Immature natural killer cell (primary cell): ENCODE measurements around the gene SSR1. TPM values are rescaled to one million over a fixed set of nuclear protein-coding genes. Genes with fewer than 3 reads are reported as not detected.
"Not testable (repeated sequence)": the region's sequence is repeated elsewhere in the genome, so short reads cannot be mapped to it uniquely, and the experiment has no call there.

Experiments used
- DNase-seq, 3 donors: peaks; one replicate each; pipeline ENCODE4 v3.0.0; 2022; ENCODE audit warnings: mixed read lengths in 1 of 3
- H3K27ac Mint-ChIP-seq, 6 donors: one replicate each; pipeline ENCODE4 v1.8.0; 2020; ENCODE audit warnings: mixed read lengths in 6 of 6, mild to moderate bottlenecking in 5 of 6, inconsistent platforms in 4 of 6, moderate library complexity in 3 of 6
- H3K27me3 Mint-ChIP-seq, 3 donors: one replicate each; pipeline ENCODE4 v1.8.0; 2020 to 2021; ENCODE audit warnings: low read depth in 3 of 3, mild to moderate bottlenecking in 3 of 3, mixed read lengths in 3 of 3, moderate library complexity in 3 of 3, inconsistent platforms in 1 of 3
- H3K36me3 Mint-ChIP-seq, 3 donors: one replicate each; pipeline ENCODE4 v1.8.0; 2020; ENCODE audit warnings: mixed read lengths in 3 of 3, inconsistent platforms in 2 of 3, mild to moderate bottlenecking in 2 of 3
- H3K4me1 Mint-ChIP-seq, 2 donors: one replicate each; pipeline ENCODE4 v1.8.0; 2020; ENCODE audit warnings: inconsistent platforms in 2 of 2, mild to moderate bottlenecking in 2 of 2, mixed read lengths in 2 of 2, moderate library complexity in 1 of 2
- H3K4me3 Mint-ChIP-seq, 5 donors: one replicate each; pipeline ENCODE4 v1.8.0; 2020; ENCODE audit warnings: mild to moderate bottlenecking in 5 of 5, mixed read lengths in 5 of 5, inconsistent platforms in 3 of 5, moderate library complexity in 3 of 5
- H3K9me3 Mint-ChIP-seq, 6 donors: one replicate each; pipeline ENCODE4 v1.8.0; 2020; ENCODE audit warnings: mild to moderate bottlenecking in 6 of 6, mixed read lengths in 6 of 6, inconsistent platforms in 4 of 6, moderate library complexity in 3 of 6
- polyA plus RNA-seq, 3 donors: library from polyadenylated mRNA; unstranded; fragments of 300-500 nt; fragmentation: Illumina TruSeq; gene quantifications; one replicate each; pipeline ENCODE4 v1.2.3, GENCODE V29; 2021

The SSR1 gene
- polyA plus RNA-seq, 3 donors from 2014 or later: 134 to 247 (median 207) TPM

- H3K4me3 Mint-ChIP-seq: no peak overlapping the region
- no peaks in the 10 kb centered on the region for H3K9me3 Mint-ChIP-seq
- H3K27me3 Mint-ChIP-seq: peaks cover 0 to 2% (median 0%) of the 10 kb centered on the region in 3 donors
- no peak overlapping the region for H3K27ac Mint-ChIP-seq
- no peaks in the 10 kb centered on the region for H3K36me3 Mint-ChIP-seq
- no peaks in the 10 kb centered on the region for H3K4me1 Mint-ChIP-seq
- no peak for DNase-seq
Measured at GRCh38 chr6:7332090-7332745, 19.2 kb upstream of the SSR1 start.

DNA sequence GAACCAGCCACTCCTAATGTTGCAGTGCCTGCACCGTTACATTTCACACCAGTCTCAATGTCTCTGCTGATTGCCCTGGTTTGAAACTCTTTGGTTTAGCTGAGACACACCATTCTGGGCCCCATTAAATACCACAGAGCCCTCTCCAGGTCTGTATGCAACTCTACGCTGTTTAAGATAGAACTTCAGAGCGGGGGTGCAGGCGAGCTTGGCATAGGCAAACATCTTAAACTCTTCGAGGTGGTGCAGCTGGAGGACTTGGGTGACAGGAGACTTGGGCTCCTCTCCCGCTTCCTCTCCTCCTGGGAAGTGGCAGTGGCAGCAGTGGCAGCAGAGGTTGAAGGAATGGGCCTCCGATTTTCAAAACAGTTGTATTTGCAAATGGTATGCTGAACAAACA is 18.5 kb upstream of the SSR1 start:
- no peak overlapping the region for H3K4me3 Mint-ChIP-seq
- H3K27me3 Mint-ChIP-seq: peaks cover 0 to 4% (median 0%) of the 10 kb centered on the region in 3 donors
- no peaks in the 10 kb centered on the region for H3K9me3 Mint-ChIP-seq
- no peaks in the 10 kb centered on the region for H3K36me3 Mint-ChIP-seq
- H3K27ac Mint-ChIP-seq: no peak overlapping the region
- DNase-seq: no peak
- H3K4me1 Mint-ChIP-seq: no peaks in the 10 kb centered on the region

- H3K4me1 Mint-ChIP-seq: peaks cover 0 to 3% of the 10 kb centered on the region in 2 donors
- DNase-seq: no peak
- peaks cover 0 to 8% (median 4%) of the 10 kb centered on the region in 3 donors for H3K36me3 Mint-ChIP-seq
- no peak overlapping the region for H3K27ac Mint-ChIP-seq
- peaks cover 0 to 7% (median 5%) of the 10 kb centered on the region in 3 donors for H3K27me3 Mint-ChIP-seq
- peaks cover 0 to 3% (median 0%) of the 10 kb centered on the region in 6 donors for H3K9me3 Mint-ChIP-seq
- no peak overlapping the region for H3K4me3 Mint-ChIP-seq
Measured at GRCh38 chr6:7328243-7328642, 15.2 kb upstream of the SSR1 start.

GRCh38 chr6:7325750-7326149 is 12.8 kb upstream of the SSR1 start:
- Mint-ChIP-seq H3K36me3 (peaks cover 0 to 8% (median 6%) of the 10 kb centered on the region in 3 donors), H3K4me1 (peaks cover 0 to 3% of the 10 kb centered on the region in 2 donors), H3K9me3 (peaks cover 0 to 3% (median 0%) of the 10 kb centered on the region in 6 donors), H3K27me3 (peaks cover 4 to 7% (median 5%) of the 10 kb centered on the region in 3 donors), H3K27ac (no peak overlapping the region), H3K4me3 (no peak overlapping the region)
- no peak for DNase-seq

DNA sequence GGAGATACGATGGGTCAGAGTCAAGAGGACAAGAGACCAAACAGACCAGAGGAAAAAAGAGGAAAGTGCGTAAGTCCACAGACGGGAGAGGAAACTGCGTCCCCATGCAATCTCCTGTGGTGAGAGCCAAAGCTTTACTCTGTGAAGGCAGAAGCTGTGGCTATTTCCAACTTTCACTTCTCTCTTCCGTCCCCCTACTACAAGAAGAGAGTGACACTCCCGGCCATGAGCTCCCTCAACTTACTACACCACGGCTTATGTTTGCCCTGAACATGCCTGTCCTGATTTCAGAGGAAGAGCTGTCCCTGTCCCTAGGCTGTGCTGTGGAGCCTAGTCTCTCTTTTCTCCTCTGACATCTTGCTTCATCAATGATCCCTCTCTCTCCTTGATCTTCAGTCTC is 11.5 kb upstream of the SSR1 start:
- H3K27me3 Mint-ChIP-seq: peaks cover 4 to 7% (median 5%) of the 10 kb centered on the region in 3 donors
- H3K4me3 Mint-ChIP-seq: peak overlapping the region in 1 of 5 donors; percentile 16
- H3K9me3 Mint-ChIP-seq: peaks cover 0 to 3% (median 0%) of the 10 kb centered on the region in 6 donors
- no peak overlapping the region for H3K27ac Mint-ChIP-seq
- no peak for DNase-seq
- peaks cover 0 to 3% of the 10 kb centered on the region in 2 donors for H3K4me1 Mint-ChIP-seq
- H3K36me3 Mint-ChIP-seq: peaks cover 0 to 8% (median 6%) of the 10 kb centered on the region in 3 donors

DNA sequence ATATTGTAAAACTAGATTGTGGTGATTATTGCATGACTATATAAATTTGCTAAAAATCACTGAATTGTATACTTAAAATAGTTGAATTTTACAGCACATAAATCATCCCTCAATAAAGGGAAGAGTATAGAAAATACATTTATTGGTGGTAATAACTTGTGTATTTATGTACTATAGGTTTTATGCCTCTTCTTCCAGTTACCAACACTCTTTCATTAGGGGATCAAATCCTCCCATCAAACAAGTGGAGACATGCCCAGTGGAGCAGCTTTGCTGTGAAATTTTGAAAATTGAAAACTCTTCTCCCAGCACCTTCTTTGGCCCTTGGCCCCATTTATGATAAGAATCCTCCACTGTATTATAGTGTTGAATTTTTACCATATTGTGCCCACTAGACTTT is 10.1 kb upstream of the SSR1 start:
- H3K27me3 Mint-ChIP-seq: peaks cover 5% of the 10 kb centered on the region in 3 donors
- no peak overlapping the region for H3K4me3 Mint-ChIP-seq
- peaks cover 0 to 3% (median 0%) of the 10 kb centered on the region in 6 donors for H3K9me3 Mint-ChIP-seq
- H3K36me3 Mint-ChIP-seq: peaks cover 0 to 8% (median 6%) of the 10 kb centered on the region in 3 donors
- DNase-seq: no peak
- no peak overlapping the region for H3K27ac Mint-ChIP-seq
- peaks cover 0 to 3% of the 10 kb centered on the region in 2 donors for H3K4me1 Mint-ChIP-seq

DNA sequence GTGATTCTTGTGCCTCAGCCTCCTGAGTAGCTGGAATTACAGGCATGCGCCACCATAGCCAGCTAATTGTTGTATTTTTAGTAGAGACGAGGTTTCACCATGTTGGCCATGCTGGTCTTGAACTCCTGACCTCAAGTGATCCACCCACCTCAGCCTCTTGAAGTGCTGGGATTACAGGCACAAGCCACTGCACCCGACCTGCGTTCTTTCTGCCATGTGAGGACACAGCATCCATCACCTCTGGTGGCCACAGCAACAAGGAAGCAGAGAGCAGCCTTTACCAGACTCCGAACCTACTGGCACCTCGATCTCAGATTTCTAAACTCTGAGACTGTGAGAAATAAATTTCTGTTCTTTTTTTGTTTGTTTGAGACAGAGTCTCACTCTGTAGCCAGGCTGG is 8.9 kb upstream of the SSR1 start:
- not testable (repeated sequence) for H3K27ac Mint-ChIP-seq, H3K27me3 Mint-ChIP-seq, H3K36me3 Mint-ChIP-seq, H3K4me1 Mint-ChIP-seq, H3K4me3 Mint-ChIP-seq, H3K9me3 Mint-ChIP-seq, DNase-seq

- not testable (repeated sequence) for H3K27me3 Mint-ChIP-seq, H3K27ac Mint-ChIP-seq, H3K36me3 Mint-ChIP-seq, DNase-seq, H3K9me3 Mint-ChIP-seq, H3K4me1 Mint-ChIP-seq, H3K4me3 Mint-ChIP-seq
Measured at GRCh38 chr6:7319406-7319805, 6.4 kb upstream of the SSR1 start.

DNA sequence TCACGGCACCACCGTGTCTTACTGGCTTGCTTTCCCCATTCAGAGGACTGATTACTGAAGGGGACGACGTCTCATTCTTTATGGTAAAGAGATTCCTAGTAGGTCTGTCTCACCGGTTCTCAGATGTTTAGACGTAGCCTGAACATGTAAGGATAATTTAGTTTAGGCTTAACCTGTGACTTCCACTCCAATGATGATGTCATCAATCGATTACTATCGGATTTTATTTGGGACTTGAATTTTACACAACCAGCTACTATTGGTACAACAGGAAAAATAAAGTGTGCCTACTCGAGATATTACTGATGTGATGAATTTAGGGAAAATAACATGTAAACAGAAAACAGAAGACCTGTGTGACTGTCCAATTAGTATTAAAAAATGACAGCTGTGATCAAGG is 4.5 kb upstream of the SSR1 start:
- peaks cover 20 to 23% of the 10 kb centered on the region in 2 donors for H3K4me1 Mint-ChIP-seq
- H3K27me3 Mint-ChIP-seq: peaks cover 6 to 10% (median 8%) of the 10 kb centered on the region in 3 donors
- DNase-seq: no peak
- no peaks in the 10 kb centered on the region for H3K9me3 Mint-ChIP-seq
- no peak overlapping the region for H3K27ac Mint-ChIP-seq
- H3K36me3 Mint-ChIP-seq: peaks cover 0 to 3% (median 0%) of the 10 kb centered on the region in 3 donors
- H3K4me3 Mint-ChIP-seq: no peak overlapping the region

GRCh38 chr6:7316658-7317533 is 3.9 kb upstream of the SSR1 start:
- Mint-ChIP-seq H3K27me3 (peaks cover 4 to 14% (median 6%) of the 10 kb centered on the region in 3 donors), H3K4me3 (no peak overlapping the region), H3K27ac (no peak overlapping the region), H3K36me3 (peaks cover 0 to 3% (median 0%) of the 10 kb centered on the region in 3 donors), H3K9me3 (no peaks in the 10 kb centered on the region), H3K4me1 (peaks cover 26 to 28% of the 10 kb centered on the region in 2 donors)
- DNase-seq: no peak

DNA sequence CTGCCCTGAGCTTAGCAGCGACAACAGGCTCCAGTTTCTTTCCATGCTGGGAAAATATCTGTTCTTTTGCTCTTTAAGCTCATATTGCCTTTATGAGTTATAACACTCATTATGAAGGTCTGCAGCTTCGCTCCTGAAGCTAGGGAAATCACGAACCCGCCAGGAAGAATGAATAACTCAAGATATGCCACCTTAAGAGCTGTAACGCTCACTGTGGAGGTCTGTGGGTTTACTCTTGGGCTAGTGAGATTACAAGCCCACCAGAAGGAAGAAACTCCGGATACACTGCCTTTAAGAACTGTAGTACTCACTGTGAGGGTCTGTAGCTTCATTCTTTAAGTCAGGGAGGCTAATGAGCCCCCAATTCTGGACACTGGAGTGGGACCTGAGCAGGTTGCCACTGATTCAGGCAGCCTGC is 3.0 kb upstream of the SSR1 start:
- Mint-ChIP-seq H3K9me3 (no peaks in the 10 kb centered on the region), H3K27me3 (peaks cover 4 to 17% (median 6%) of the 10 kb centered on the region in 3 donors), H3K4me1 (peaks cover 36 to 37% of the 10 kb centered on the region in 2 donors), H3K4me3 (peak overlapping the region in 1 of 5 donors; percentile 7), H3K36me3 (peaks cover 0 to 3% (median 0%) of the 10 kb centered on the region in 3 donors), H3K27ac (peak overlapping the region in 1 of 6 donors; percentile 46)
- no peak for DNase-seq

DNA sequence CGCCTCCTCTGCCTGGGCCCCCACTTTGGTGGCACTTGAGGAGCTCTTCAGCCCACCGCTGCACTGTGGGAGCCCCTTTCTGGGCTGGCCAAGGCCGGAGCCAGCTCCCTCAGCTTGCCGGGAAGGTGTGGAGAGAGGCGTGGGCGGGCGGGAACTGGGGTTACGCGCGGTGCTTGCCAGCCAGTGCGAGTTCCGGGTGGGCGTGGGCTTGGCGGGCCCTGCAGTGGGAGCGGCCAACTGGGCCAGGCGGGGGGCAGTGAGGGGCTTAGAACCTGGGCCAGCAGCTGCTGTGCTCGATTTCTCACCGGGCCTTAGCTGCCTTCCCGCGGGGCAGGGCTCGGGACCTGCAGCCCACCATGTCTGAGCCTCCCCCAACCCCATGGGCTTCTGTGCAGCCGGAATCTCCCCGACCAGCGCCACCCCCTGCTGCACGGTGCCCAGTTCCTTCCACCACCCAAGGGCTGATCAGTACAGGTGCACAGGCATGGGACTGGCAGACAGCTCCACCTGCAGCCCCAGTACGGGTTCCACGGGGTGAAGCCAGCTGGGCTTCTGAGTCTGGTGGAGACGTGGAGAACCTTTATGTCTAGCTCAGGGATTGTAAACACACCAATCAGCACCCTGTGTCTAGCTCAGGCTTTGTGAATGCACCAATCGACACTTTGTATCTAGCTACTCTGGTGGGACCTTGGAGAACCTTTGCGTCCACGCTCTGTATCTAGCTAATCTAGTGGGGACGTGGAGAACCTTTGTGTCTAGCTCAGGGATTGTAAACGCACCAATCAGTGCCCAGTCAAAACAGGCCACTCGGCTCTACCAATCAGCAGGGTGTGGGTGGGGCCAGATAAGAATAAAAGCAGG is 2.3 kb upstream of the SSR1 start:
- H3K4me3 Mint-ChIP-seq: peak overlapping the region in 1 of 5 donors; percentile 7
- not testable (repeated sequence) for H3K9me3 Mint-ChIP-seq

DNA sequence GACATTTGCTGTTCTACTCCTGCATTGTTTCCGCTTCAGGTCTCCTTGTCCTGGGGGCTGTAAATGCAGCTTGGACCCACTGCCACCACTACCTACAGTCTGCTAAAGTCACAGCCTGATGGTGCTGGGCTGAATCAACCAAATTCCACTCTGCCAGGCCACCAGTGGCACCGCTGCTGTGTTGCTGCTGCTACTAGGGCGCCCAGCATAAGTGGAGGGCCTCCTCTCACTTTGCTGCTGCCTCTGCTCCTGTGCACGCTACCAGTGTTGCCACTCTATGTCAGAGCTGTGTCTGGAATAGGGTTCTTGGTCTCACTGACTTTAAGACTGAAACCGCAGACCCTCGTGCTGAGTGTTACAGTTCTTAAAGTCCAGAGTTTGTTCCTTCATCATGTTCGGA is 1.4 kb upstream of the SSR1 start:
- no peak for DNase-seq
- Mint-ChIP-seq H3K4me3 (peak overlapping the region; percentile 44 to 93 (median 58)), H3K27ac (peak overlapping the region; percentile 84 to 92 (median 92)), H3K9me3 (no peaks in the 10 kb centered on the region), H3K27me3 (peaks cover 4 to 18% (median 6%) of the 10 kb centered on the region in 3 donors), H3K4me1 (peaks cover 44 to 50% of the 10 kb centered on the region in 2 donors), H3K36me3 (peaks cover 3 to 6% (median 5%) of the 10 kb centered on the region in 3 donors)

More for the DNA sequence above, 2.3 kb upstream of the SSR1 start:
- Mint-ChIP-seq H3K27ac (peak overlapping the region in 1 of 6 donors; percentile 92), H3K4me1 (peaks cover 40 to 41% of the 10 kb centered on the region in 2 donors), H3K27me3 (peaks cover 4 to 18% (median 6%) of the 10 kb centered on the region in 3 donors)
- not testable (repeated sequence) for H3K36me3 Mint-ChIP-seq, DNase-seq
